IMR-90 (cell line): ENCODE results near the gene DCLRE1C. TPM values are rescaled to one million over a fixed set of nuclear protein-coding genes. Genes with fewer than 3 reads are reported as not detected.

ENCODE experiments used
- ATAC-seq: fragments of 200-7000 bp; cut with Tn5 transposase; 2 replicates; pipeline ENCODE4 v1.9.1; 2020; ENCODE audit warnings: low read depth, mild to moderate bottlenecking, moderate library complexity
- BruUV-seq: library from RNA; stranded (reverse); fragments of 400-500 nt; replicated peaks from 2 replicates; lab custom pipeline; 2021; lab: Mats Ljungman, UMichigan
- CTCF ChIA-PET: fragments of 300-600 bp; formaldehyde crosslinking; extraction: SDS; loops from one replicate; lab custom pipeline; 2021; ENCODE audit warnings: antibody characterized with exemption; lab: Yijun Ruan, JAX
- POLR2A ChIA-PET: fragments of 300-600 bp; sonication (Branson Sonifier 250); formaldehyde crosslinking; loops from one replicate; lab custom pipeline; 2022; ENCODE audit warnings: antibody characterized with exemption; ENCODE audit not compliant: unreplicated experiment; lab: Charles Lee
- DNase-seq: peaks from one replicate; pipeline ENCODE4 v3.0.0; 2013
- H2AFZ ChIP-seq: replicated peaks from 2 replicates; pipeline ENCODE3; 2013; ENCODE audit warnings: low read length, mild to moderate bottlenecking; ENCODE audit not compliant: poor library complexity
- H2AK5ac ChIP-seq: 2 replicates; pipeline ENCODE4 v1.6.1; 2013; ENCODE audit warnings: low read depth, low read length, inconsistent platforms
- H2AK9ac ChIP-seq: replicated peaks from 2 replicates; pipeline ENCODE3; 2013; ENCODE audit warnings: mild to moderate bottlenecking, low read depth, low read length, moderate library complexity; ENCODE audit not compliant: poor library complexity
- H2BK120ac ChIP-seq: 2 replicates; pipeline ENCODE4 v1.6.1; 2013; ENCODE audit warnings: low read depth, low read length, inconsistent platforms
- H2BK15ac ChIP-seq: 3 replicates; pipeline ENCODE4 v1.6.1; 2013; ENCODE audit warnings: low read depth, low read length, inconsistent platforms
- H2BK20ac ChIP-seq: 2 replicates; pipeline ENCODE4 v1.6.1; 2013; ENCODE audit warnings: low read depth, mild to moderate bottlenecking, inconsistent platforms, low read length, moderate library complexity
- H2BK5ac ChIP-seq: 2 replicates; pipeline ENCODE4 v1.6.1; 2013; ENCODE audit warnings: mild to moderate bottlenecking, low read depth, low read length, inconsistent platforms; ENCODE audit not compliant: poor library complexity, severe bottlenecking
- H3K14ac ChIP-seq: replicated peaks from 2 replicates; pipeline ENCODE4 v1.6.1; 2013; ENCODE audit warnings: low read depth, low read length, inconsistent platforms
- H3K18ac ChIP-seq: 2 replicates; pipeline ENCODE4 v1.6.1; 2013; ENCODE audit warnings: low read depth, low read length, control low read depth
- H3K23ac ChIP-seq: 2 replicates; pipeline ENCODE4 v1.6.1; 2013; ENCODE audit warnings: low read depth, low read length, inconsistent platforms
- H3K27ac ChIP-seq: 2 replicates; pipeline ENCODE4 v1.5.1; 2013; ENCODE audit warnings: mild to moderate bottlenecking, control low read depth, low read length; ENCODE audit not compliant: insufficient read depth
- H3K27me3 ChIP-seq: 2 replicates; pipeline ENCODE4 v1.6.1; 2013; ENCODE audit warnings: low read length; ENCODE audit not compliant: control insufficient read depth, insufficient read depth
- H3K36me3 ChIP-seq: 2 replicates; pipeline ENCODE4 v1.6.1; 2013; ENCODE audit warnings: low read length, mixed read lengths; ENCODE audit not compliant: control insufficient read depth, insufficient read depth
- H3K4ac ChIP-seq: 2 replicates; pipeline ENCODE4 v1.6.1; 2013; ENCODE audit warnings: low read depth, low read length, inconsistent platforms
- H3K4me1 ChIP-seq: 2 replicates; pipeline ENCODE4 v1.6.1; 2013; ENCODE audit warnings: low read length, mixed read lengths; ENCODE audit not compliant: control insufficient read depth, insufficient read depth
- H3K4me2 ChIP-seq: 2 replicates; pipeline ENCODE4 v1.6.1; 2013; ENCODE audit warnings: low read depth, mild to moderate bottlenecking, control low read depth, low read length, moderate library complexity
- H3K4me3 ChIP-seq: 2 replicates; pipeline ENCODE4 v1.5.1; 2013; ENCODE audit warnings: low read depth, mild to moderate bottlenecking, control low read depth, low read length, moderate library complexity; ENCODE audit not compliant: insufficient read depth
- H3K56ac ChIP-seq: 2 replicates; pipeline ENCODE4 v1.6.1; 2013; ENCODE audit warnings: low read length, inconsistent platforms; ENCODE audit not compliant: insufficient read depth; ENCODE audit errors: extremely low read depth
- H3K79me1 ChIP-seq, 2 experiments: 2 replicates each; pipeline ENCODE4 v1.6.1; 2013; ENCODE audit warnings: low read length in 2 of 2, inconsistent platforms in 1 of 2, low read depth in 1 of 2
- H3K9ac ChIP-seq: 2 replicates; pipeline ENCODE4 v1.6.1; 2013; ENCODE audit warnings: low read depth, low read length, control low read depth
- H3K9me1 ChIP-seq: 2 replicates; pipeline ENCODE4 v1.6.1; 2013; ENCODE audit warnings: low read length, inconsistent platforms; ENCODE audit not compliant: insufficient read depth
- H3K9me3 ChIP-seq: 2 replicates; pipeline ENCODE4 v1.6.1; 2013; ENCODE audit warnings: low read length; ENCODE audit not compliant: control insufficient read depth, insufficient read depth
- H4K20me1 ChIP-seq: 2 replicates; pipeline ENCODE4 v1.6.1; 2013; ENCODE audit warnings: low read length, inconsistent platforms; ENCODE audit not compliant: insufficient read depth
- H4K5ac ChIP-seq: 2 replicates; pipeline ENCODE4 v1.6.1; 2013; ENCODE audit warnings: mild to moderate bottlenecking, low read depth, low read length, control low read depth
- H4K8ac ChIP-seq, 2 experiments: 2 replicates each; pipeline ENCODE4 v1.6.1; 2013; ENCODE audit warnings: low read depth in 2 of 2, low read length in 2 of 2, control low read depth in 1 of 2, inconsistent platforms in 1 of 2
- H4K91ac ChIP-seq: 2 replicates; pipeline ENCODE4 v1.6.1; 2013; ENCODE audit warnings: low read depth, low read length, inconsistent platforms; ENCODE audit not compliant: insufficient read depth
- CEBPB ChIP-seq: IDR thresholded peaks from 2 replicates; pipeline ENCODE4 v1.6.1; 2012; ENCODE audit warnings: low read depth, low read length, improper control_type of control experiment
- ELK1 ChIP-seq: fragments of 150-350 bp; IDR thresholded peaks from 2 replicates; pipeline ENCODE4 v1.6.1; 2016; ENCODE audit warnings: low read depth, mild to moderate bottlenecking, low read length, moderate library complexity, borderline replicate concordance
- MAZ ChIP-seq: IDR thresholded peaks from 2 replicates; pipeline ENCODE4 v1.6.1; 2012; ENCODE audit warnings: low read depth, mild to moderate bottlenecking, low read length, improper control_type of control experiment, moderate library complexity, borderline replicate concordance
- MXI1 ChIP-seq: IDR thresholded peaks from 2 replicates; pipeline ENCODE4 v1.6.1; 2012; ENCODE audit warnings: low read depth, mild to moderate bottlenecking, low read length, moderate library complexity, borderline replicate concordance
- NFE2L2 ChIP-seq: fragments of 150-350 bp; IDR thresholded peaks from 2 replicates; pipeline ENCODE4 v1.6.1; 2016; ENCODE audit warnings: low read depth, mild to moderate bottlenecking, low read length
- RAD21 ChIP-seq: IDR thresholded peaks from 2 replicates; pipeline ENCODE4 v1.6.1; 2012; ENCODE audit warnings: low read length, improper control_type of control experiment
- RCOR1 ChIP-seq: IDR thresholded peaks from 2 replicates; pipeline ENCODE4 v1.6.1; 2012; ENCODE audit warnings: mild to moderate bottlenecking, low read length, improper control_type of control experiment; ENCODE audit not compliant: insufficient replicate concordance
- RFX5 ChIP-seq: IDR thresholded peaks from 2 replicates; pipeline ENCODE4 v1.8.0; 2012; ENCODE audit warnings: low read depth, mild to moderate bottlenecking, low read length, moderate library complexity
- SMC3 ChIP-seq: fragments of 150-350 bp; IDR thresholded peaks from 2 replicates; pipeline ENCODE4 v1.6.1; 2016; ENCODE audit warnings: low read depth, mild to moderate bottlenecking, antibody characterized with exemption, low read length, moderate library complexity
- WGBS, 2 experiments: methylation state at CpG; one replicate each; pipeline versions ENCODE4 v1.1.5 to v1.1.7; 2013; ENCODE audit warnings: missing lambda C conversion rate in 2 of 2; ENCODE audit not compliant: insufficient read length in 1 of 2; ENCODE audit errors: extremely low coverage in 2 of 2; 5-methylcytosine and 5-hydroxymethylcytosine counted together
- dilution Hi-C: fragments of 300-500 bp; cut with HindIII; formaldehyde crosslinking; loops from one replicate; pipeline ENCODE4 v1.14.3; 2018; ENCODE audit warnings: low sequenced_read_pairs; ENCODE audit not compliant: unreplicated experiment
- in situ Hi-C: fragments of 300-500 bp; cut with MboI; formaldehyde crosslinking; loops from 3 replicates; pipeline ENCODE4 v1.14.3; 2019; ENCODE audit warnings: low sequenced_read_pairs, inconsistent platforms, mixed read lengths
- intact Hi-C: fragments of 100-400 bp; cut with micrococcal nuclease; formaldehyde crosslinking; loops from 2 replicates; pipeline ENCODE4 v1.10.0; 2022
- polyA plus RNA-seq, 3 experiments: library from polyadenylated mRNA; depleted of rRNA; stranded (reverse); fragments of >200 nt; gene quantifications; 2 replicates each; pipeline ENCODE4 v1.2.3, GENCODE V29; 2012; ENCODE audit warnings: low replicate concordance in 1 of 3
- total RNA-seq: library from RNA; depleted of rRNA; stranded (reverse); fragments of >200 nt; gene quantifications from 2 replicates; pipeline ENCODE4 v1.2.3, GENCODE V29; 2012
- TF ChIP-seq, protein P1 (sequence below): conservative IDR thresholded peaks from 2 replicates; pipeline ENCODE4 v1.5.1; 2012; ENCODE audit warnings: mild to moderate bottlenecking, low read depth, low read length, improper control_type of control experiment

The DCLRE1C gene
- total and polyA plus RNA-seq, 2 of the 4 experiments (the other 2 are of a cell fraction): 2.9 to 8.1 TPM

DNA sequence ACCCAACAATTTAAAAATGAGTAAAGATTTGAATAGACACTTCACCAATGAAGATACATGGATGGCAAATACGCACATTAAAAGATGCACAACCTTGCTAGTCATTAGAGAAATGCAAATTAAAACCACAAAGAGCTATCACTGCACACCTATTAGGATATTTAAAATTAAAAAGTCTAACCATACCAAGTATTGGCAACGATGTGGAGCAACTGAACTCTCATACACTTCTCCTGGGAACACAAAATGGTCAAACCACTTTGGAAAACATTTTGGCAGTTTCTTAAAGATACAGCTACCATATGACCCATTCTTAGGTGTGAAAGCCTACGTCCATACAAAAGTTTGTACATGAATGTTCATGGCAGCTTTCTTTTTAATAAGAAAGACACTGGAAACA is 36.1 kb downstream of the DCLRE1C start:
- no peak overlapping the region for H2BK20ac ChIP-seq
- no peak for TF ChIP-seq RAD21
- no peak for TF ChIP-seq RCOR1
- no peak for TF ChIP-seq MAZ
- TF ChIP-seq, protein P1, sequence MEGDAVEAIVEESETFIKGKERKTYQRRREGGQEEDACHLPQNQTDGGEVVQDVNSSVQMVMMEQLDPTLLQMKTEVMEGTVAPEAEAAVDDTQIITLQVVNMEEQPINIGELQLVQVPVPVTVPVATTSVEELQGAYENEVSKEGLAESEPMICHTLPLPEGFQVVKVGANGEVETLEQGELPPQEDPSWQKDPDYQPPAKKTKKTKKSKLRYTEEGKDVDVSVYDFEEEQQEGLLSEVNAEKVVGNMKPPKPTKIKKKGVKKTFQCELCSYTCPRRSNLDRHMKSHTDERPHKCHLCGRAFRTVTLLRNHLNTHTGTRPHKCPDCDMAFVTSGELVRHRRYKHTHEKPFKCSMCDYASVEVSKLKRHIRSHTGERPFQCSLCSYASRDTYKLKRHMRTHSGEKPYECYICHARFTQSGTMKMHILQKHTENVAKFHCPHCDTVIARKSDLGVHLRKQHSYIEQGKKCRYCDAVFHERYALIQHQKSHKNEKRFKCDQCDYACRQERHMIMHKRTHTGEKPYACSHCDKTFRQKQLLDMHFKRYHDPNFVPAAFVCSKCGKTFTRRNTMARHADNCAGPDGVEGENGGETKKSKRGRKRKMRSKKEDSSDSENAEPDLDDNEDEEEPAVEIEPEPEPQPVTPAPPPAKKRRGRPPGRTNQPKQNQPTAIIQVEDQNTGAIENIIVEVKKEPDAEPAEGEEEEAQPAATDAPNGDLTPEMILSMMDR: no peak
- no peak for TF ChIP-seq RFX5
- no peak for TF ChIP-seq MXI1
- no peak for TF ChIP-seq CEBPB
- TF ChIP-seq SMC3: no peak
- no peak for TF ChIP-seq ELK1
- no peak for TF ChIP-seq NFE2L2
- ATAC-seq: no peak
- CTCF ChIA-PET: no interaction called here
- peaks cover 45% of the 10 kb centered on the region for H3K36me3 ChIP-seq
- H3K4me2 ChIP-seq: no peak overlapping the region
- H3K4me3 ChIP-seq: no peak overlapping the region
- dilution Hi-C loops (no loop called here), intact Hi-C loops (no loop called here), in situ Hi-C loops (no loop called here)
- H3K9me1 ChIP-seq: no peaks in the 10 kb centered on the region; the same call in none of the 2 replicates
- H2BK15ac ChIP-seq: no peak overlapping the region
- H3K27me3 ChIP-seq: no peaks in the 10 kb centered on the region
- H3K14ac ChIP-seq: no peak overlapping the region
- H2BK5ac ChIP-seq: no peak overlapping the region
- no TSS peak for BruUV-seq
- no peak for DNase-seq
- no peaks in the 10 kb centered on the region; a peak in 2 of 4 replicates for H3K79me1 ChIP-seq
- POLR2A ChIA-PET: no interaction called here
- no peak overlapping the region for H2AK5ac ChIP-seq
- no peak overlapping the region for H3K56ac ChIP-seq
- H3K9ac ChIP-seq: no peak overlapping the region
- no peak overlapping the region for H2BK120ac ChIP-seq
- 100% methylated on average over 1 of the region's 3 CpGs; no CpG with 5 or more reads in 1 of the 2 experiments for WGBS, 2 experiments
- H3K27ac ChIP-seq: no peak overlapping the region
- H3K4ac ChIP-seq: no peak overlapping the region
- no peak overlapping the region for H3K23ac ChIP-seq
- no peaks in the 10 kb centered on the region for H3K4me1 ChIP-seq
- peaks cover 12% of the 10 kb centered on the region for H3K9me3 ChIP-seq
- H4K91ac ChIP-seq: no peak overlapping the region
- no peak overlapping the region for H2AK9ac ChIP-seq
- H4K5ac ChIP-seq: no peak overlapping the region
- H3K18ac ChIP-seq: no peak overlapping the region
- H4K20me1 ChIP-seq: no peaks in the 10 kb centered on the region
- H2AFZ ChIP-seq: no peak overlapping the region
- no peak overlapping the region for H4K8ac ChIP-seq
